Measurements from ENCODE around the gene ZNF366.

DNA sequence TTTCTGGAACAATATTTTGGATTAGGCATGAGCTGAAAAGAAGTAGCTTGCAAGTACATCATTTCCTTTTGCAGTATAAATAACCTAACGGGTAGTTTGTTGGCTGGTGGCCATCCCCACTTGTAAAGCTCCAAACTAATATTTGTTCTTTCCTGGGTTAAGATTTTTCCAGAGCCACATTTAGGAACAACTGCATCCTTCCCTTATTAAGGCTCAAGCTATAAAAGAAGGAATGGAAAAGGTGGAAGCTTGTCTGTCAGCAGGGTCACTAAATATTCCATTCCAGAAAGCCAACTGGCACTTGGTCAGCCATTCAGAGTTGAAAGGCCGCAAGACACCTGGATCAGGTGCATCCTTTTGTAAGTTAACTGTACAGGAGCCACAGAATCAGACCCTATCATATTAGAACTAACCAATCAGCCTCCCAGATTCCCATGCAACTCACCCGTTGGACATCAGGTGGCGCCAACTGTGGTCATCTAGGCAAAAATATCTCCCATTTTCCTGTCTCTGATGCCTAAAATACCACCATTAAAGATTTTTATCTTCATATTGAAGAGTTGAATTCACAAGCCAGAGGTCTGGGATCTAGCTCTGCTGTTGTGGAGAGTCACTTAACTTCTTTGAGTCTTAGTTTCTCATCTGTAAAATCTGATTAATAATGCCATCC, 104.1 kb downstream of the ZNF366 start:
- TF ChIP-seq EP300 (IDR thresholded peaks at IDR 0.05) (no peak), POLR2A (IDR thresholded peaks at IDR 0.05) (no peak), CTCF (IDR thresholded peaks at IDR 0.05) (no peak)

Data from ovary (tissue), 3 donors.